Activated CD4-positive, alpha-beta T cell treated with anti-CD3 and anti-CD28 coated beads for 36 hours (primary cell): ENCODE measurements around the gene PSMD1. TPM values are rescaled to one million over a fixed set of nuclear protein-coding genes. Genes with fewer than 3 reads are reported as not detected.

Source experiments
- ATAC-seq: fragments of 200-7000 bp; cut with Tn5 transposase; one replicate; pipeline ENCODE4 v1.10.0; 2021; ENCODE audit warnings: mild to moderate bottlenecking, moderate library complexity
- CTCF ChIA-PET: fragments of 350-600 bp; sonication (Branson Sonifier 250); formaldehyde crosslinking; loops from one replicate; lab custom pipeline; 2021; ENCODE audit warnings: antibody characterized with exemption; lab: Charles Lee
- POLR2A ChIA-PET: fragments of 350-600 bp; sonication (Branson Sonifier 250); formaldehyde crosslinking; loops from one replicate; lab custom pipeline; 2021; ENCODE audit warnings: antibody characterized with exemption, inconsistent platforms; lab: Charles Lee
- DNase-seq: peaks from one replicate; pipeline ENCODE4 v3.0.0-alpha.2; 2020
- H3K27ac Mint-ChIP-seq: one replicate; pipeline ENCODE4 v1.8.0; 2021; ENCODE audit warnings: mixed read lengths
- H3K27me3 Mint-ChIP-seq: one replicate; pipeline ENCODE4 v1.8.0; 2021; ENCODE audit warnings: mixed read lengths
- H3K36me3 Mint-ChIP-seq: one replicate; pipeline ENCODE4 v1.8.0; 2021; ENCODE audit warnings: low read depth, mixed read lengths
- H3K4me1 Mint-ChIP-seq: one replicate; pipeline ENCODE4 v1.8.0; 2021; ENCODE audit warnings: mixed read lengths
- H3K4me3 Mint-ChIP-seq: one replicate; pipeline ENCODE4 v1.8.0; 2021; ENCODE audit warnings: mild to moderate bottlenecking, moderate library complexity, mixed read lengths
- H3K9me3 Mint-ChIP-seq: one replicate; pipeline ENCODE4 v1.8.0; 2021; ENCODE audit warnings: low read depth, mixed read lengths
- intact Hi-C, 2 experiments: fragments of 100-400 bp; cut with DNase I in 1 of 2; cut with micrococcal nuclease in 1 of 2; formaldehyde crosslinking; loops; one replicate each; pipeline versions ENCODE4 v1.14.2 to v1.15.1; 2022 to 2024; cut with DNase I, micrococcal nuclease
- total RNA-seq, 2 experiments: library from RNA; stranded (reverse); gene quantifications; one replicate each; pipeline ENCODE4 v1.2.3, GENCODE V29; 2021

PSMD1 gene
- total RNA-seq, 2 experiments from 2014 or later, result 112 to 160 TPM

DNA sequence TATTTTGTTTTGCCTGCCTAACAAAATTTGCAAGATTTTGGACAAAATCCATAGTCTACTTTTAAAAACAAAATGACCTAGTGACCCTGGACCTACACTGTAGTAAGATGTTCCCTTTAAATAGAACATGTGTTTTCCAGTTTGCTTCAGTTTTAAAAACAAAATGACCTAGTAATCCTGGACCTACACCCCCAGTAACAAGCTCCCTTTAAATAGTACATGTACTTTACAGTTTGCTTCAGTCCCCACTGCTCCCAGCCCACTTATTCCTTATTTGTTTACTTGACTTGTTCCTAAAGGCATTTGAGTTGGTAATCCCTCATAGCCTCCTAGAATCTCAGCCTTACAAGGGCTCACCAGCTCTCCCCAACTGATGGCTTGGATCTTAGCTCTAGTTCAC lies 102.6 kb downstream of the PSMD1 start:
- peaks cover 28% of the 10 kb centered on the region for H3K36me3 Mint-ChIP-seq
- peaks cover 14% of the 10 kb centered on the region for H3K4me1 Mint-ChIP-seq
- no peak for DNase-seq
- H3K9me3 Mint-ChIP-seq, result no peaks in the 10 kb centered on the region
- ATAC-seq, result no peak
- no peaks in the 10 kb centered on the region for H3K27me3 Mint-ChIP-seq
- H3K27ac Mint-ChIP-seq, result no peak overlapping the region
- H3K4me3 Mint-ChIP-seq, result no peak overlapping the region
- intact Hi-C loops, result no loop called here
- POLR2A ChIA-PET, result no interaction called here
- CTCF ChIA-PET, result interaction anchor here (1.0 kb wide), 2 partner anchors 11 to 55 kb away, joined by 3 read pairs; no protein-coding TSS in a partner anchor

DNA sequence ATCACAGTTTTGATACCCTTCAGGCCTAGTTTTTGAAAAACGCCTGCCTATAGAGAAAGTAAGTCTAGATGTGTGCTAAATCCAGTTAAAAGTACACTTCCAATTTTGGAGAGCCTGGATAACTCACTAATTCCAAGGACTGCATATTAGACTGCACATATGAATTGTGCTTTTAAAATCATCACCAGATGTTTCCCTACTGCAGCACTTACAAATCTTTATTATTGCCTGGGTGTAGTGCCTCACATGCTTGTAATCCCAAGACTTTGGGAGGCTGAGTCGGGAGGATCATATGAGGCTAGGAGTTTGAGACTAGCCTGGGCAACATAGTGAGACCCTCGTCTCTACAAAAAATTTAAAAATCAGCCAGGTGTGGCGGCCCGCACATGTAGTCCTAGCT lies 104.0 kb downstream of the PSMD1 start:
- Mint-ChIP-seq H3K4me3 (no peak overlapping the region), H3K27ac (no peak overlapping the region), H3K36me3 (peaks cover 38% of the 10 kb centered on the region), H3K27me3 (no peaks in the 10 kb centered on the region), H3K9me3 (no peaks in the 10 kb centered on the region), H3K4me1 (peaks cover 14% of the 10 kb centered on the region)
- intact Hi-C loops, result no loop called here
- ChIA-PET POLR2A (no interaction called here), CTCF (interaction anchor here (0.7 to 0.8 kb wide), 2 partner anchors 21 to 91 kb away, joined by 3 read pairs; no protein-coding TSS in a partner anchor)
- DNase-seq, result no peak
- no peak for ATAC-seq

DNA sequence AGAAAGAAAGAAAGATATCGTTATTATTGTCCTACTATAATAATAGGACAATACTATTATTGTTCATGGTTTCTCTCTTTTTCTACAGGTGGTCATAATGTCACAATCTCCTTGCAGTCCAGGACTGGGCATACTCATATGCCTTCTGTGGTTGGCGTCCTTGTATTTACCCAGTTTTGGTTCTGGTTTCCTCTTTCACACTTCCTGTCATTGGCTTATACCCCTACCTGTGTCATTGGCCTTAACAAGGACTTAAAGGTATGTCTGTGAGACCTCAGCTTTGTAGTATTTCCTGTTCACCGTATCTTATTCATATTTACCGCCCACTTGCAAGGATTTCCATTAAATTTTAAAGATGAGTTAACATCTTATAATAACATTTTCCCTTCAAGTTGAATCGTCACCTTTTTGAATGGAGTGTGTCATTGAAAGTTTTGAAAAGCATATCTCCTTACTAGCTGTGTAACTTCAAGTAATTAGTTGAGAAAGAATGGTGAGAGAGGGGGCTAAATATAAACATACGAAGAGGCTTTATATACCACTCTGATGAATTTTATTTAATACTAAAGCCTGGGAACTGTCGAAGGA lies 104.7 kb downstream of the PSMD1 start:
- H3K27me3 Mint-ChIP-seq, result no peaks in the 10 kb centered on the region
- no peak for DNase-seq
- H3K9me3 Mint-ChIP-seq, result no peaks in the 10 kb centered on the region
- H3K36me3 Mint-ChIP-seq, result peaks cover 40% of the 10 kb centered on the region
- peak; percentile 95 for ATAC-seq
- intact Hi-C loops, result no loop called here
- H3K4me1 Mint-ChIP-seq, result peaks cover 14% of the 10 kb centered on the region
- ChIA-PET CTCF (no interaction called here), POLR2A (no interaction called here)
- H3K27ac Mint-ChIP-seq, result peak overlapping the region; percentile 65
- no peak overlapping the region for H3K4me3 Mint-ChIP-seq

GRCh38 chr2:231161877-231162329 lies 105.2 kb downstream of the PSMD1 start:
- Mint-ChIP-seq H3K4me3 (no peak overlapping the region), H3K9me3 (no peaks in the 10 kb centered on the region), H3K27ac (peak overlapping the region; percentile 65), H3K27me3 (no peaks in the 10 kb centered on the region), H3K36me3 (peaks cover 43% of the 10 kb centered on the region), H3K4me1 (peaks cover 19% of the 10 kb centered on the region)
- intact Hi-C loops, result no loop called here
- ATAC-seq, result peak; percentile 16
- ChIA-PET POLR2A (no interaction called here), CTCF (no interaction called here)
- no peak for DNase-seq

DNA sequence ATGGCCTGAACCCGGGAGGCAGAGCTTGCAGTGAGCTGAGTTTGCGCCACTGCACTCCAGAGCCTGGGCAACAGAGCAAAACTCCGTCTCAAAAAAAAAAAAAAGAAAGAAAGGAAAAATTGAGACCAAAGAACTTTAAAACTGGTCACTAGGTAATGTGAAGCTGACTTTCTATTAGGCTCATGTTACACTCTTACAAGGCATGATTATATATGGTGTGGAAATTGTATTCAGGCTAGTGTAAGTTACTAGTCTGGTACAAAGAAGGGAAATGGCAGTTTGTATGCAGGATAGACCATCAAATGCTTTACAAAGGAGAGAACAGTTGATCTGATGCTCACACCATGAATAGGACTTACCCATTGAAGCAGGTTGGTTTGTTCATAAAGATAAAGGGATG lies 106.3 kb downstream of the PSMD1 start:
- Mint-ChIP-seq H3K36me3 (peaks cover 53% of the 10 kb centered on the region), H3K27ac (peak overlapping the region; percentile 42)
- POLR2A ChIA-PET, result no interaction called here

DNA sequence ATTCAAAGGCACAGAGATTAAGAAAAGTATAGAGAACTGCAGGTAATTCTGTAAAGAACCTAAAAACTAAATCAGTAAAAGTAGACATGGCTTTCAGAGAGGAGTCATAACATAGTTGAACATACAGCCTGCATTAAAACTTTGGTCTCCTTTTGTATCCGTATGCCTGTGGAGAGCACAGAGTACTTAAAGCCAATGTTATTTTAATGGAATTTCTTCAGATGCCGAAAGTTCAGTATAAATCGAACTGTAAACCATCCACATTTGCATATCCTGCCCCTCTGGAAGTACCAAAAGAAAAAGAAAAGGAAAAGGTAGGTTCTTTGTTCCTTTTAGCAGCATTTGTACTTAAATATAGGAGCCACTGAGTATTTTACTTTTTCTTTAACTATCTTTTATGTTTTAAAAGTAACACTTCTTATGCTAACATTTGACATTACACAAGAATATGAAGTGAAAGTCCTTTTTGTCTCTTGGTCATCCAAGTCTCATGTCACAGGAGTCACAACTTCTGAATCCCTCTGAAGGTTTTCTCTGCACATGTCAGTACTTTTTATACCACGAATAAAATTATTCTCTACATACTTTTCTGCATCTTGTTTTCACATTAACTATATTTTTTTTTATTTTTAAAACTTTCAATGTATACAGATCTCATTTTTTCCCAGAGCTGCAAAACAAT lies 106.9 kb downstream of the PSMD1 start:
- intact Hi-C loops, result no loop called here
- H3K27me3 Mint-ChIP-seq, result no peaks in the 10 kb centered on the region
- peaks cover 36% of the 10 kb centered on the region for H3K4me1 Mint-ChIP-seq
- peaks cover 55% of the 10 kb centered on the region for H3K36me3 Mint-ChIP-seq
- DNase-seq, result no peak
- no peak for ATAC-seq
- H3K4me3 Mint-ChIP-seq, result no peak overlapping the region
- peak overlapping the region; percentile 42 for H3K27ac Mint-ChIP-seq
- no peaks in the 10 kb centered on the region for H3K9me3 Mint-ChIP-seq
- ChIA-PET CTCF (no interaction called here), POLR2A (no interaction called here)

More for the DNA sequence above, 106.3 kb downstream of the PSMD1 start:
- no peaks in the 10 kb centered on the region for H3K9me3 Mint-ChIP-seq
- H3K4me3 Mint-ChIP-seq, result no peak overlapping the region
- H3K4me1 Mint-ChIP-seq, result peaks cover 30% of the 10 kb centered on the region
- ATAC-seq (no peak), DNase-seq (no peak)
- CTCF ChIA-PET, result no interaction called here
- no peaks in the 10 kb centered on the region for H3K27me3 Mint-ChIP-seq
- intact Hi-C loops, result no loop called here

DNA sequence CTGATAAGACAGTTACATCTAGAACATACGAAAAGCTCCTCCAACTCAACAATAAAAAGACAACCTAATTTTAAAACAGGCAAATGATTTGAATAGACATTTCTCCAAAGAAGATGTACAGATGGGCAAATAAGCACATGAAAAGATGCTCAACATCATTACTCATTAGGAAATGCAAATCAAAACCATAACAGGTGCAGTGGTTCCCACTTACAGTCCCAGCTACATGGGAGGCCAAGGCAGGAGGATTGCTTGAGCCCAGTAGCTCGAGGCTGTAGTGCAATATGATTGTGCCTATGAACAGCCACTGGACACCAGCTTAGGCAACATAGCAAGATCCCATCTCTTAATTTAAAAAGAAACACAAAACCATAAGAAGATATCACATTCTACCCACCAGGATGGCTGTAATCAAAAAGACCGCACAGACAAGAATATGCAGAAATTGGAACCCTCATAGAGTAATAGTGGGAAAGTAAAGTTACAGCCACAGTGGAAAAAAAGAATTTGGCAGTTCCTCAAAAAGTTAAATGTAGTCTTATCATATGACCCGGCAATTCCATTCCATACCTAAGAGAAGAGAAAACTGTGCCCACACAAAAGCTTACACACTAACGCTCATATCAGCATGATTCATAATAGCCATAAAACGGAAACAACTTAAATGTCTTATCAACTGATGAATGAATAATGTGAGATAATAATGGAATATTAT lies 111.2 kb downstream of the PSMD1 start:
- DNase-seq (no peak), ATAC-seq (peak; percentile 68)
- H3K27me3 Mint-ChIP-seq, result no peaks in the 10 kb centered on the region
- no peak overlapping the region for H3K4me3 Mint-ChIP-seq
- ChIA-PET POLR2A (no interaction called here), CTCF (interaction anchor here (0.5 to 1.1 kb wide), 3 partner anchors 12 to 29 kb away, joined by 3 read pairs; no protein-coding TSS in a partner anchor)
- H3K4me1 Mint-ChIP-seq, result peaks cover 26% of the 10 kb centered on the region
- intact Hi-C loops, result no loop called here
- H3K27ac Mint-ChIP-seq, result peak overlapping the region; percentile 48
- H3K36me3 Mint-ChIP-seq, result peaks cover 63% of the 10 kb centered on the region
- no peaks in the 10 kb centered on the region for H3K9me3 Mint-ChIP-seq

GRCh38 chr2:231168460-231169139 lies 111.9 kb downstream of the PSMD1 start:
- intact Hi-C loops, result no loop called here
- ATAC-seq (no peak), DNase-seq (no peak)
- Mint-ChIP-seq H3K4me1 (peaks cover 26% of the 10 kb centered on the region), H3K36me3 (peaks cover 58% of the 10 kb centered on the region), H3K4me3 (no peak overlapping the region), H3K27ac (peak overlapping the region; percentile 48), H3K27me3 (no peaks in the 10 kb centered on the region), H3K9me3 (no peaks in the 10 kb centered on the region)
- POLR2A ChIA-PET, result no interaction called here
- CTCF ChIA-PET, result interaction anchor here (0.5 to 1.1 kb wide), 3 partner anchors 18 to 88 kb away, joined by 3 read pairs; no protein-coding TSS in a partner anchor

DNA sequence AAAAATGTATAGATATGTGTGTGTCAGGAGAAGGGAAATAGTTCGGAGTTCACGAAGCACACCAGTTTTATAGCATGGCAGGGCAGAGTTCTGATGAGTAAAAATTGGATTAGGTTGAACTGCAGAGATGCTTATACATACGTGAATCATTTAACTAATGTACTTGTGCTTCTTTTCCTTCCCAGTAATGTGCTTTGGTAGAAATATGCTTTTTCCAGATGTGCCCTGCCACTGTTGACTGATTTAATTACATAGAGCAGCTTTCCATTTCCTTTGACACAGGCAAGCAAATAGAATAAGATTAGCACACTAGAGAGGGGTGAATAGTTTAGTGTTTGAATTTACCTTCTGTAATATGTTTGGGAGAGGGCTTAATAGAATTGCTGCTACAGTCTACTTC lies 112.8 kb downstream of the PSMD1 start:
- intact Hi-C loops, result no loop called here
- no peaks in the 10 kb centered on the region for H3K27me3 Mint-ChIP-seq
- no peak overlapping the region for H3K4me3 Mint-ChIP-seq
- peak overlapping the region; percentile 7 for H3K27ac Mint-ChIP-seq
- H3K36me3 Mint-ChIP-seq, result peaks cover 60% of the 10 kb centered on the region
- peak; percentile 30 for ATAC-seq
- POLR2A ChIA-PET, result no interaction called here
- H3K9me3 Mint-ChIP-seq, result no peaks in the 10 kb centered on the region
- CTCF ChIA-PET, result interaction anchor here (0.6 kb wide), 2 partner anchors 23 to 87 kb away, joined by 3 read pairs; no protein-coding TSS in a partner anchor
- H3K4me1 Mint-ChIP-seq, result peaks cover 26% of the 10 kb centered on the region
- no peak for DNase-seq

- H3K27ac Mint-ChIP-seq, result no peak overlapping the region
- no peaks in the 10 kb centered on the region for H3K27me3 Mint-ChIP-seq
- POLR2A ChIA-PET, result no interaction called here
- H3K36me3 Mint-ChIP-seq, result peaks cover 60% of the 10 kb centered on the region
- H3K4me3 Mint-ChIP-seq, result no peak overlapping the region
- intact Hi-C loops, result no loop called here
- no peaks in the 10 kb centered on the region for H3K9me3 Mint-ChIP-seq
- DNase-seq, result no peak
- CTCF ChIA-PET, result interaction anchor here (1.1 kb wide), 1 partner anchor 10 kb away, joined by 3 read pairs; no protein-coding TSS in a partner anchor
- peaks cover 26% of the 10 kb centered on the region for H3K4me1 Mint-ChIP-seq
- no peak for ATAC-seq
Observed at GRCh38 chr2:231170055-231170454, 113.4 kb downstream of the PSMD1 start.

- no peak overlapping the region for H3K27ac Mint-ChIP-seq
- ATAC-seq (no peak), DNase-seq (no peak)
- ChIA-PET POLR2A (no interaction called here), CTCF (interaction anchor here (1.0 kb wide), 1 partner anchor 17 kb away, joined by 3 read pairs; no protein-coding TSS in a partner anchor)
- peaks cover 21% of the 10 kb centered on the region for H3K4me1 Mint-ChIP-seq
- intact Hi-C loops, result no loop called here
- H3K4me3 Mint-ChIP-seq, result no peak overlapping the region
- H3K9me3 Mint-ChIP-seq, result no peaks in the 10 kb centered on the region
- H3K36me3 Mint-ChIP-seq, result peaks cover 56% of the 10 kb centered on the region
- H3K27me3 Mint-ChIP-seq, result no peaks in the 10 kb centered on the region
Observed at GRCh38 chr2:231172025-231172424, 115.4 kb downstream of the PSMD1 start.
